ENCODE measurements around the gene IKBKE. TPM values are rescaled to one million over a fixed set of nuclear protein-coding genes. Genes with fewer than 3 reads are reported as not detected.

Gene IKBKE
- polyA plus RNA-seq, 2 of the 4 experiments (the other 2 are of a cell fraction) = 6.3 to 6.4 TPM

DNA sequence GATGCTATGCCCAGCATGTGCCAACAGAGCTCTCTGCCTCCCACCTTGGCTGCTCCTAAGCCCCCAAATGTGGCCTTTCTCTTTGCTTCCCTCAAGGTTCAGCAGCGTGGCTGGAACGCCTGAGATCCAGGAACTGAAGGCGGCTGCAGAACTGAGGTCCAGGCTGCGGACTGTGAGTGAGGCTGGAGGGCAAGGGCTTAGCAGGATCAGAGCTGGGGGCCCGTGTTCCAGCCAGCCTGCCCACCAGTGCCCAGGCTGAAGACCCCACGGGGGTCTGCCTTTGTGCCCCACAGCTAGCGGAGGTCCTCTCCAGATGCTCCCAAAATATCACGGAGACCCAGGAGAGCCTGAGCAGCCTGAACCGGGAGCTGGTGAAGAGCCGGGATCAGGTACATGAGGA lies 14.6 kb downstream of the IKBKE start:
- no peak for FAIRE-seq
- 86% methylated on average over 9 of the region's 10 CpGs for WGBS (ENCODE audit: missing lambda C conversion rate)
- no peak for ATAC-seq
- no peak overlapping the region for H3K27ac ChIP-seq
- no peaks in the 10 kb centered on the region for H3K9me3 ChIP-seq
- no peak for DNase-seq (ENCODE audit: low read depth in 1 of 2, low spot score in 1 of 2)
- ChIA-PET POLR2A (no interaction called here), CTCF (interaction anchor here (1.2 to 1.9 kb wide), 6 partner anchors 10 to 108 kb away, joined by 3 to 11 read pairs (median 4); no protein-coding TSS in a partner anchor)
- H3K4me3 ChIP-seq = no peak overlapping the region
- TF ChIP-seq CBX2 (IDR thresholded peaks at IDR 0.05; ENCODE audit: borderline replicate concordance, low read depth) (no peak), SREBF2 (IDR thresholded peaks at IDR 0.05) (no peak), REST (IDR thresholded peaks at IDR 0.05) (no peak), CEBPB (IDR thresholded peaks at IDR 0.05) (no peak), ZNF302 (CRISPR knock-in tag; IDR thresholded peaks at IDR 0.05) (no peak), FOXS1 (CRISPR knock-in tag; IDR thresholded peaks at IDR 0.05) (no peak), MAFK (IDR thresholded peaks at IDR 0.05; ENCODE audit: partially characterized antibody) (no peak), HOXB5 (CRISPR knock-in tag; IDR thresholded peaks at IDR 0.05) (no peak), RCOR1 (IDR thresholded peaks at IDR 0.05; ENCODE audit: low read depth, low read length) (no peak), CBX8 (IDR thresholded peaks at IDR 0.05) (no peak), RARB (CRISPR knock-in tag; IDR thresholded peaks at IDR 0.05) (no peak), HDAC2 (IDR thresholded peaks at IDR 0.05) (no peak), GATA3 (IDR thresholded peaks at IDR 0.05; ENCODE audit: borderline replicate concordance) (no peak), EP300 (IDR thresholded peaks at IDR 0.05) (no peak), CHD2 (IDR thresholded peaks at IDR 0.05; ENCODE audit: low read length, partially characterized antibody) (no peak), NPAS2 (CRISPR knock-in tag; IDR thresholded peaks at IDR 0.05; ENCODE audit: borderline replicate concordance) (no peak)
- TF ChIP-seq, protein P1, sequence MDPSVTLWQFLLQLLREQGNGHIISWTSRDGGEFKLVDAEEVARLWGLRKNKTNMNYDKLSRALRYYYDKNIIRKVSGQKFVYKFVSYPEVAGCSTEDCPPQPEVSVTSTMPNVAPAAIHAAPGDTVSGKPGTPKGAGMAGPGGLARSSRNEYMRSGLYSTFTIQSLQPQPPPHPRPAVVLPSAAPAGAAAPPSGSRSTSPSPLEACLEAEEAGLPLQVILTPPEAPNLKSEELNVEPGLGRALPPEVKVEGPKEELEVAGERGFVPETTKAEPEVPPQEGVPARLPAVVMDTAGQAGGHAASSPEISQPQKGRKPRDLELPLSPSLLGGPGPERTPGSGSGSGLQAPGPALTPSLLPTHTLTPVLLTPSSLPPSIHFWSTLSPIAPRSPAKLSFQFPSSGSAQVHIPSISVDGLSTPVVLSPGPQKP (IDR thresholded peaks at IDR 0.05; ENCODE audit: low read depth, low read length) = no peak
- TF ChIP-seq, protein P2, sequence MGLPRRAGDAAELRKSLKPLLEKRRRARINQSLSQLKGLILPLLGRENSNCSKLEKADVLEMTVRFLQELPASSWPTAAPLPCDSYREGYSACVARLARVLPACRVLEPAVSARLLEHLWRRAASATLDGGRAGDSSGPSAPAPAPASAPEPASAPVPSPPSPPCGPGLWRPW (IDR thresholded peaks at IDR 0.05) = no peak
- TF ChIP-seq, protein P3, sequence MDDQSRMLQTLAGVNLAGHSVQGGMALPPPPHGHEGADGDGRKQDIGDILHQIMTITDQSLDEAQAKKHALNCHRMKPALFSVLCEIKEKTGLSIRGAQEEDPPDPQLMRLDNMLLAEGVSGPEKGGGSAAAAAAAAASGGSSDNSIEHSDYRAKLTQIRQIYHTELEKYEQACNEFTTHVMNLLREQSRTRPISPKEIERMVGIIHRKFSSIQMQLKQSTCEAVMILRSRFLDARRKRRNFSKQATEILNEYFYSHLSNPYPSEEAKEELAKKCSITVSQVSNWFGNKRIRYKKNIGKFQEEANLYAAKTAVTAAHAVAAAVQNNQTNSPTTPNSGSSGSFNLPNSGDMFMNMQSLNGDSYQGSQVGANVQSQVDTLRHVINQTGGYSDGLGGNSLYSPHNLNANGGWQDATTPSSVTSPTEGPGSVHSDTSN (IDR thresholded peaks at IDR 0.05) = no peak
- peaks cover 11% of the 10 kb centered on the region for H3K4me1 ChIP-seq
- H3K4me2 ChIP-seq = no peak overlapping the region

DNA sequence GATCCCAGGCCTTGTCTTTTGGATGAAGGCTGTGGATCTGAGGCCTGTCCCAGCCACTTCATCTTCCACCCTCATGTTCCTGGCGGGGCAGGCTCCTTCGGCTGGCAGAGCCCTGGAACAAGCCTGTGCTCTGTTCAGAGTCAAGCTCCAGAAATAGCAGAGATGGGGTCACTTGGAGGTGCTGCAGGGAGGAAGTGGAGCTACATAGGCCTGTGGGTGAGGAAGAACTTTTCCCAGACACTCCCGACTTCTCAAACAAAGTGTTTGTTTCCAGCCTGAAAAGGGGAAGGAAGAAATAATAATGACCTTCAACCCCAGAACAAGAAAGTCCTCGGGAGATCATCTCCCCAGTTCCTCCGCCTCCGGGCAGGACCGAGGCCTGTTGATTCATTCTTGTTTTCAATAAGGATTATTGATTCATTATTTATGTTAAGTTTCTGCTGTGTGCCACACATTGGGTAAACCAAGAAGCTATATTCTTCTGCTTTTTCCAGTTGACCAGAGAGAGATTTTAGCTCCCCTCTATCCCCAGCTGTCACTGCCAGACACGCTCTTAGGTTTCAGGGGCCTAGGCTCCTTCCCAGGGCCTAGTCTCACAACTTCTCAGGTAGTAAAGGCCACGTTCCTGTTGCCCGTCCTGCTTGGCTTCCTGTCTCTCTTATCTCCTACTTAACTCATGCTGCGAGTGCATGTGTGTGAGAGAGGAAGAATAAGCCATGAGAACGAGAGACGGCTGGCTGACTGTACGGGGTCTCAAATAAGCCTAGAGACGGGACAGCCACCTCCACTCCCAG lies 16.9 kb downstream of the IKBKE start:
- H3K27ac ChIP-seq = no peak overlapping the region
- DNase-seq (ENCODE audit: low read depth in 1 of 2, low spot score in 1 of 2) (no peak), ATAC-seq (no peak), FAIRE-seq (no peak)
- no peak for TF ChIP-seq FOSB (CRISPR knock-in tag; IDR thresholded peaks at IDR 0.05)
- TF ChIP-seq, protein P1 (IDR thresholded peaks at IDR 0.05; ENCODE audit: low read depth, low read length) = no peak
- TF ChIP-seq RCOR1 (IDR thresholded peaks at IDR 0.05; ENCODE audit: low read depth, low read length) = no peak
- no peak for TF ChIP-seq TP53 (CRISPR knock-in tag; IDR thresholded peaks at IDR 0.05)
- TF ChIP-seq JUNB (IDR thresholded peaks at IDR 0.05) = no peak
- no peak for TF ChIP-seq MAX (IDR thresholded peaks at IDR 0.05)
- no peak for TF ChIP-seq RFX5 (IDR thresholded peaks at IDR 0.05)
- TF ChIP-seq NFE2L2 (conservative IDR thresholded peaks at IDR 0.05; ENCODE audit: low read length) = no peak
- no peak for TF ChIP-seq HOXB5 (CRISPR knock-in tag; IDR thresholded peaks at IDR 0.05)
- TF ChIP-seq GATA3 (IDR thresholded peaks at IDR 0.05; ENCODE audit: borderline replicate concordance) = no peak
- no peak for TF ChIP-seq NR3C1 (IDR thresholded peaks at IDR 0.05)
- 88% methylated on average over 13 of the region's 15 CpGs for WGBS (ENCODE audit: missing lambda C conversion rate)
- H3K4me1 ChIP-seq = no peaks in the 10 kb centered on the region
- no peaks in the 10 kb centered on the region for H3K9me3 ChIP-seq
- ChIA-PET POLR2A (no interaction called here), CTCF (interaction anchor here (1.1 to 2.0 kb wide), 4 partner anchors 10 to 97 kb away, joined by 3 to 11 read pairs (median 6); no protein-coding TSS in a partner anchor)
- no peak overlapping the region for H3K4me3 ChIP-seq
- H3K4me2 ChIP-seq = no peak overlapping the region
